ENCODE measurements around the gene IFT25. TPM values are rescaled to one million over a fixed set of nuclear protein-coding genes. Genes with fewer than 3 reads are reported as not detected.

The IFT25 gene
- total and polyA plus RNA-seq, 2 of the 13 experiments (the other 11 are each of a cell fraction or from before 2014, with no cell fraction given), result 19.7 to 48.0 TPM

DNA sequence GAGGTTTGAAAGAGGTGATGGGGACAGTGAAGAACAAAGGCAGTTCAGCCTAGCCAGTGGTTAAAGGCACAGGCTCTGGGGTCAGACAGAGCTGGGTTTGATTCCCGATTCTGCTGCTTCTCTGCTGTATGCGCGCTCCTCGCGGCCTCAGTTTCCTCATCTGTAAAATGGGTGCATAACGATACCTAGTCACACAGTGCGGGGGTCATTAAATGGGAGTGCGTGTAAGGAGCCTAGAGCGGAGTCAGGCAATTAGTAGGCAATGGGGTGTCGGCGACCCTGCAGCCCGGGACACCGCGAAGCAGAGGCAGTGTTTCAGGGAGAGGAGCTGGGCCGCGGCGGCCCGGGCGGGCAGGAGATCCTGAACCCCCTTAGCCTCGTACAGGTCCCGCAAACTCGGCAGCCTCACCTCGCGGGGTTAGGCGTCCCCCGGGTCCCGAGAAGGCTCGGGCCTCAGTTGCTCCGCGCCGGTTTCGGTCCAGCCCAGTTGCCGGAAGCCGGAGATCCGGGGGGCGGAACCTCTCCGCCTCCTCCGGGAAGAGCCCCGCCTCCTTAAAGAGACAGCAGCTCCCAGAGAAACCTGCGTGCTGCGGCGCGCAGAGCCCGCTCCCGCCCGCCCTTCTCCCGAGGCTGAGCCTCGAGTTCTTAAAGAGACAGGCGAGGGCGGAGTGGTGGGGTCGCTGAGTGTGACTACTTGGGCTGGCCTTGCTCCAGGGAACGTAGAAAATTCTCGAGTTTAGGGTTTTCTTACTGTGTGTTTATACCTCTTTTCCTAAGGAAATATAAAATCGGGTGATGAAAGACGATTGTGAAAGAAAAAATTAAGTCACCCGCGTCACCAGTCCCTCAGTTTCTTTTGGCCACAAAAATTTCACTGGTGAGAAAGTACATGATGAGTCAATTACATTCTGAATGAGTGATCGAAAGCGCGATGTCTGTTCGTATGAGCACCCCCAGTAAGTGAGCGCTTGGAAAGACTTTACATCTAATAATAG lies 55.9 kb downstream of the IFT25 start, which contains the start of gene YIPF1 (continued):
- peak; percentile 93 for TF ChIP-seq GABPB1 (CRISPR knock-in tag; IDR thresholded peaks at IDR 0.05)
- no peak for TF ChIP-seq TOE1 (CRISPR knock-in tag; IDR thresholded peaks at IDR 0.05)
- peak; percentile 76; the same call in 1 of the 2 replicates for TF ChIP-seq KDM2A (CRISPR knock-in tag; IDR thresholded peaks at IDR 0.05; ENCODE audit: borderline replicate concordance, low read depth)
- no peak for TF ChIP-seq ZNF672 (CRISPR knock-in tag; IDR thresholded peaks at IDR 0.05)
- TF ChIP-seq ELF3 (CRISPR knock-in tag; IDR thresholded peaks at IDR 0.05), result peak; percentile 28; the same call in 1 of the 2 replicates
- TF ChIP-seq ZNF678 (CRISPR knock-in tag; IDR thresholded peaks at IDR 0.05), result no peak
- no peak for TF ChIP-seq ZNF550 (CRISPR knock-in tag; IDR thresholded peaks at IDR 0.05; ENCODE audit: borderline replicate concordance)
- no peak for TF ChIP-seq ZC3H4 (CRISPR knock-in tag; IDR thresholded peaks at IDR 0.05; ENCODE audit: borderline replicate concordance)
- 0 out of 2 replicates have a peak, but pooled peaks have one; percentile 51 for TF ChIP-seq SIN3A (IDR thresholded peaks at IDR 0.05; ENCODE audit: borderline replicate concordance, low read depth, low read length)
- TF ChIP-seq CC2D1A (CRISPR knock-in tag; IDR thresholded peaks at IDR 0.05), result no peak
- TF ChIP-seq, protein P1, sequence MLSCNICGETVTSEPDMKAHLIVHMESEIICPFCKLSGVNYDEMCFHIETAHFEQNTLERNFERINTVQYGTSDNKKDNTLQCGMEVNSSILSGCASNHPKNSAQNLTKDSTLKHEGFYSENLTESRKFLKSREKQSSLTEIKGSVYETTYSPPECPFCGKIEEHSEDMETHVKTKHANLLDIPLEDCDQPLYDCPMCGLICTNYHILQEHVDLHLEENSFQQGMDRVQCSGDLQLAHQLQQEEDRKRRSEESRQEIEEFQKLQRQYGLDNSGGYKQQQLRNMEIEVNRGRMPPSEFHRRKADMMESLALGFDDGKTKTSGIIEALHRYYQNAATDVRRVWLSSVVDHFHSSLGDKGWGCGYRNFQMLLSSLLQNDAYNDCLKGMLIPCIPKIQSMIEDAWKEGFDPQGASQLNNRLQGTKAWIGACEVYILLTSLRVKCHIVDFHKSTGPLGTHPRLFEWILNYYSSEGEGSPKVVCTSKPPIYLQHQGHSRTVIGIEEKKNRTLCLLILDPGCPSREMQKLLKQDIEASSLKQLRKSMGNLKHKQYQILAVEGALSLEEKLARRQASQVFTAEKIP (CRISPR knock-in tag; IDR thresholded peaks at IDR 0.05; ENCODE audit: borderline replicate concordance), result no peak
- no peak for TF ChIP-seq SRSF9 (IDR thresholded peaks at IDR 0.05; ENCODE audit: borderline replicate concordance, insufficient read depth, low read depth, low read length, poor library complexity, severe bottlenecking)
- TF ChIP-seq ZNF350 (CRISPR knock-in tag; IDR thresholded peaks at IDR 0.05; ENCODE audit: borderline replicate concordance, low read depth), result no peak
- TF ChIP-seq ZSCAN22 (CRISPR knock-in tag; IDR thresholded peaks at IDR 0.05), result no peak
- TF ChIP-seq, protein P2, sequence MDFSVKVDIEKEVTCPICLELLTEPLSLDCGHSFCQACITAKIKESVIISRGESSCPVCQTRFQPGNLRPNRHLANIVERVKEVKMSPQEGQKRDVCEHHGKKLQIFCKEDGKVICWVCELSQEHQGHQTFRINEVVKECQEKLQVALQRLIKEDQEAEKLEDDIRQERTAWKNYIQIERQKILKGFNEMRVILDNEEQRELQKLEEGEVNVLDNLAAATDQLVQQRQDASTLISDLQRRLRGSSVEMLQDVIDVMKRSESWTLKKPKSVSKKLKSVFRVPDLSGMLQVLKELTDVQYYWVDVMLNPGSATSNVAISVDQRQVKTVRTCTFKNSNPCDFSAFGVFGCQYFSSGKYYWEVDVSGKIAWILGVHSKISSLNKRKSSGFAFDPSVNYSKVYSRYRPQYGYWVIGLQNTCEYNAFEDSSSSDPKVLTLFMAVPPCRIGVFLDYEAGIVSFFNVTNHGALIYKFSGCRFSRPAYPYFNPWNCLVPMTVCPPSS (IDR thresholded peaks at IDR 0.05), result no peak
- no peak for TF ChIP-seq ATF1 (CRISPR knock-in tag; IDR thresholded peaks at IDR 0.05)
- TF ChIP-seq ZNF12 (CRISPR knock-in tag; IDR thresholded peaks at IDR 0.05), result no peak
- TF ChIP-seq IKZF4 (CRISPR knock-in tag; IDR thresholded peaks at IDR 0.05; ENCODE audit: borderline replicate concordance, low read depth, not compliant biosample characterization), result peak; percentile 44
- no peak for TF ChIP-seq ZNF264 (CRISPR knock-in tag; IDR thresholded peaks at IDR 0.05)
- peak; percentile 38; the same call in 1 of the 2 replicates for TF ChIP-seq MED1 (CRISPR knock-in tag; IDR thresholded peaks at IDR 0.05)
- no peak for TF ChIP-seq JARID2 (CRISPR knock-in tag; IDR thresholded peaks at IDR 0.05; ENCODE audit: insufficient replicate concordance)
- TF ChIP-seq GTF2F1 (IDR thresholded peaks at IDR 0.05; ENCODE audit: low read length), result no peak
- peak; percentile 55 for TF ChIP-seq SP2 (CRISPR knock-in tag; IDR thresholded peaks at IDR 0.05)
- TF ChIP-seq, protein P3, sequence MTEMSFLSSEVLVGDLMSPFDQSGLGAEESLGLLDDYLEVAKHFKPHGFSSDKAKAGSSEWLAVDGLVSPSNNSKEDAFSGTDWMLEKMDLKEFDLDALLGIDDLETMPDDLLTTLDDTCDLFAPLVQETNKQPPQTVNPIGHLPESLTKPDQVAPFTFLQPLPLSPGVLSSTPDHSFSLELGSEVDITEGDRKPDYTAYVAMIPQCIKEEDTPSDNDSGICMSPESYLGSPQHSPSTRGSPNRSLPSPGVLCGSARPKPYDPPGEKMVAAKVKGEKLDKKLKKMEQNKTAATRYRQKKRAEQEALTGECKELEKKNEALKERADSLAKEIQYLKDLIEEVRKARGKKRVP (CRISPR knock-in tag; IDR thresholded peaks at IDR 0.05), result no peak
- TF ChIP-seq, protein P4, sequence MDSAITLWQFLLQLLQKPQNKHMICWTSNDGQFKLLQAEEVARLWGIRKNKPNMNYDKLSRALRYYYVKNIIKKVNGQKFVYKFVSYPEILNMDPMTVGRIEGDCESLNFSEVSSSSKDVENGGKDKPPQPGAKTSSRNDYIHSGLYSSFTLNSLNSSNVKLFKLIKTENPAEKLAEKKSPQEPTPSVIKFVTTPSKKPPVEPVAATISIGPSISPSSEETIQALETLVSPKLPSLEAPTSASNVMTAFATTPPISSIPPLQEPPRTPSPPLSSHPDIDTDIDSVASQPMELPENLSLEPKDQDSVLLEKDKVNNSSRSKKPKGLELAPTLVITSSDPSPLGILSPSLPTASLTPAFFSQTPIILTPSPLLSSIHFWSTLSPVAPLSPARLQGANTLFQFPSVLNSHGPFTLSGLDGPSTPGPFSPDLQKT (CRISPR knock-in tag; IDR thresholded peaks at IDR 0.05; ENCODE audit: borderline replicate concordance), result no peak

Data from HepG2 (cell line).